ENCODE results near the gene ABCA1. TPM values are rescaled to one million over a fixed set of nuclear protein-coding genes. Genes with fewer than 3 reads are reported as not detected.

Gene ABCA1
- total RNA-seq, 2 donors from 2014 or later = 21.6 to 34.8 TPM

DNA sequence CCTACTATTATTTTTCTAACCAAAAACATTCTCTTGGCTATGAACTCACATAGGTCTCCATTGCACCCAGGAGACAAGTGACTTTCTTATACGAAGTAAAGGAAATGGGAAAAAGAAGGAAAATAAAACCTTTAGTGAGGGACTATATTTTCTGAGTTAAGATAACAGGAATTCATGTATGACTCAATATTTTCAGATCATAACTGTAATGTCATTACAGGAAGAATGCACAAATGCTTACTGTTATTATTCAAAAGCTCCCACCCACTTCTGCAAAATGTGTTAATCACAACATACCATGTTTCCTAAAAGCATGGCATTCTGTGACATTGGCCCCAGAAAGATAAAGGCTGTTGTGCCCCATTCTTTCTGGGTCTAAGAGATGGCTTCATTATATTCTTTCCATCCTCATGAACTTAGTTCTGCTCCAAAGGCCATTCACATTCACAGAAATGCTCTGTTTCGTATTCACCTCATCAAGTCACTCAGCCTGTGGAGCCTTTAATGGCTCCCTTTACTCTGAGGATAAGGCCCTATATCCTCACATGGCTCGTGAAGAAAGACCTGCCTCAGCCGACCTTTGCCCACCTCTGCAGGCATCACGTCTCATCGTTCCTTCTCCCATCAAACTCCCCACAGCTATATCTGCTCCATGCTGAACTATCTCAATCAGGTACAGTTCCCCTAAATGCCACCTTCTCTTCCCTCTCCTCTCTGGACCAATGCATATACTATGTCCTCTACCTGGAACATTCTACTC, 77.0 kb downstream of the ABCA1 start:
- 80 to 93% methylated on average over 3 to 6 of the region's 6 CpGs for WGBS, 2 experiments (ENCODE audit: insufficient coverage in 1 of 2, insufficient read length in 1 of 2)
- Histone ChIP-seq H3K9ac (ENCODE audit: extremely low read depth, low read length, poor library complexity, severe bottlenecking) (no peak overlapping the region), H3K27ac (ENCODE audit: low read depth, low read length) (no peak overlapping the region), H3K4me1 (ENCODE audit: control insufficient read depth, insufficient read depth, low read length) (no peaks in the 10 kb centered on the region), H3K9me3 (ENCODE audit: control insufficient read depth, low read length) (no peaks in the 10 kb centered on the region), H3K4me3 (ENCODE audit: low read length) (no peak overlapping the region), H3K36me3 (ENCODE audit: control insufficient read depth, insufficient read depth, low read length) (peaks cover 93% of the 10 kb centered on the region), H3K27me3 (ENCODE audit: control insufficient read depth, insufficient read depth, low read length, poor library complexity, severe bottlenecking) (no peaks in the 10 kb centered on the region)
- Mint-ChIP-seq H3K4me1 (peaks cover 44% of the 10 kb centered on the region), H3K27me3 (ENCODE audit: insufficient read depth) (no peaks in the 10 kb centered on the region), H3K27ac (no peak overlapping the region), H3K4me3 (no peak overlapping the region), H3K9me3 (no peaks in the 10 kb centered on the region), H3K36me3 (ENCODE audit: low read depth) (peaks cover 28% of the 10 kb centered on the region)
- TF ChIP-seq, protein P1, sequence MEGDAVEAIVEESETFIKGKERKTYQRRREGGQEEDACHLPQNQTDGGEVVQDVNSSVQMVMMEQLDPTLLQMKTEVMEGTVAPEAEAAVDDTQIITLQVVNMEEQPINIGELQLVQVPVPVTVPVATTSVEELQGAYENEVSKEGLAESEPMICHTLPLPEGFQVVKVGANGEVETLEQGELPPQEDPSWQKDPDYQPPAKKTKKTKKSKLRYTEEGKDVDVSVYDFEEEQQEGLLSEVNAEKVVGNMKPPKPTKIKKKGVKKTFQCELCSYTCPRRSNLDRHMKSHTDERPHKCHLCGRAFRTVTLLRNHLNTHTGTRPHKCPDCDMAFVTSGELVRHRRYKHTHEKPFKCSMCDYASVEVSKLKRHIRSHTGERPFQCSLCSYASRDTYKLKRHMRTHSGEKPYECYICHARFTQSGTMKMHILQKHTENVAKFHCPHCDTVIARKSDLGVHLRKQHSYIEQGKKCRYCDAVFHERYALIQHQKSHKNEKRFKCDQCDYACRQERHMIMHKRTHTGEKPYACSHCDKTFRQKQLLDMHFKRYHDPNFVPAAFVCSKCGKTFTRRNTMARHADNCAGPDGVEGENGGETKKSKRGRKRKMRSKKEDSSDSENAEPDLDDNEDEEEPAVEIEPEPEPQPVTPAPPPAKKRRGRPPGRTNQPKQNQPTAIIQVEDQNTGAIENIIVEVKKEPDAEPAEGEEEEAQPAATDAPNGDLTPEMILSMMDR (conservative IDR thresholded peaks at IDR 0.05) = no peak
- DNase-seq = no peak

DNA sequence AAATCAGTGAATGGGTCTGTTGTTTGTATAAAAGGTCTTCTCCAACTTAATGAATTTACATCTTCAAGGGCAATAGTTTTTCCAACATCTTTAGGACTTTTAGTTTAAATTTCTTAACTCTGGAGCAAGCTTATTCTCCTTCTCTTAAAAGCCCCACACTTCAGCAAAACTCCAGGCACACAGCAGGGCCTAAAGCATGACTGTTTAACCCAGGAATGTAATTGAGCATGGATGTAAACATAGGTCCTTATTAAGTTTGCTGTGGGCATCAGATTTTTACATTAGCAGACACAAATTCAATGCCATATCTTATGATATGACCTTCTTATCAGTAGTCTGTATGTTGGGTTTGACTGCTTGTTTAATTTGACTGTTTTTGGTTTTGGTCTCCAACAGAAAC, 78.9 kb downstream of the ABCA1 start:
- Histone ChIP-seq H3K27me3 (ENCODE audit: control insufficient read depth, insufficient read depth, low read length, poor library complexity, severe bottlenecking) (no peaks in the 10 kb centered on the region), H3K4me3 (ENCODE audit: low read length) (no peak overlapping the region), H3K9me3 (ENCODE audit: control insufficient read depth, low read length) (no peaks in the 10 kb centered on the region), H3K36me3 (ENCODE audit: control insufficient read depth, insufficient read depth, low read length) (peaks cover 93% of the 10 kb centered on the region), H3K27ac (ENCODE audit: low read depth, low read length) (no peak overlapping the region), H3K4me1 (ENCODE audit: control insufficient read depth, insufficient read depth, low read length) (no peaks in the 10 kb centered on the region), H3K9ac (ENCODE audit: extremely low read depth, low read length, poor library complexity, severe bottlenecking) (no peak overlapping the region)
- peaks cover 35% of the 10 kb centered on the region for H3K4me1 Mint-ChIP-seq
- no peaks in the 10 kb centered on the region for H3K9me3 Mint-ChIP-seq
- no peak for DNase-seq
- no peaks in the 10 kb centered on the region for H3K27me3 Mint-ChIP-seq (ENCODE audit: insufficient read depth)
- H3K4me3 Mint-ChIP-seq = no peak overlapping the region
- TF ChIP-seq, protein P1 (conservative IDR thresholded peaks at IDR 0.05) = no peak
- H3K36me3 Mint-ChIP-seq (ENCODE audit: low read depth) = peaks cover 24% of the 10 kb centered on the region
- no peak overlapping the region for H3K27ac Mint-ChIP-seq

DNA sequence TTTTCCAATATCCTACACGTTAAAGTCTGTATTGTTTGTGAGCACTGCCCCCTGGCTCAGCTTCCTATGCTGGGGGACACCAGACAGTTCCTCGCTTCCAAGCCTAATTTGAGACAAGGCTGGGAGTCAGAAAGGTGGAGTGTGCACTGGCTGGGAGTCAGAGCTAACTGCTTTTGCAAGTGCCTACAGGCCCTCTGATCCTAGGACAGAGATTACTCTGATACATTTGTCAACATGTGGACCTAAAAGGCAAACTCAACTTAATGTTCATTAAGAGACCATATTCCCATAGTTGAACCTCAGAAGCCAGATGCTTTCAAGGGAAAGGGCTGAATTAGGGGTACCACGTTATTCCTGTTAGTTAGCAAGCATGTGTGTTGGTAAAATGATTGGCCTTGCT, 83.2 kb downstream of the ABCA1 start:
- 91 to 94% methylated on average over 3 of the region's 3 CpGs for WGBS, 2 experiments (ENCODE audit: insufficient coverage in 1 of 2, insufficient read length in 1 of 2)
- Histone ChIP-seq H3K4me3 (ENCODE audit: low read length) (no peak overlapping the region), H3K9me3 (ENCODE audit: control insufficient read depth, low read length) (no peaks in the 10 kb centered on the region), H3K9ac (ENCODE audit: extremely low read depth, low read length, poor library complexity, severe bottlenecking) (no peak overlapping the region), H3K27ac (ENCODE audit: low read depth, low read length) (no peak overlapping the region), H3K4me1 (ENCODE audit: control insufficient read depth, insufficient read depth, low read length) (no peaks in the 10 kb centered on the region), H3K36me3 (ENCODE audit: control insufficient read depth, insufficient read depth, low read length) (peaks cover 94% of the 10 kb centered on the region), H3K27me3 (ENCODE audit: control insufficient read depth, insufficient read depth, low read length, poor library complexity, severe bottlenecking) (no peaks in the 10 kb centered on the region)
- H3K27me3 Mint-ChIP-seq (ENCODE audit: insufficient read depth) = no peaks in the 10 kb centered on the region
- TF ChIP-seq, protein P1 (conservative IDR thresholded peaks at IDR 0.05) = no peak
- H3K9me3 Mint-ChIP-seq = no peaks in the 10 kb centered on the region
- DNase-seq = peak; percentile 22
- H3K4me1 Mint-ChIP-seq = peaks cover 32% of the 10 kb centered on the region
- no peak overlapping the region for H3K27ac Mint-ChIP-seq
- H3K36me3 Mint-ChIP-seq (ENCODE audit: low read depth) = peaks cover 33% of the 10 kb centered on the region
- no peak overlapping the region for H3K4me3 Mint-ChIP-seq
